Activated CD4-positive, alpha-beta T cell treated with anti-CD3 and anti-CD28 coated beads for 1 hour (primary cell): Measurements from ENCODE around the gene STRADB.
"Not testable (repeated sequence)": the region's sequence is repeated elsewhere in the genome, so short reads cannot be mapped to it uniquely, and the experiment has no call there.

Source experiments
- DNase-seq: peaks from one replicate; pipeline ENCODE4 v3.0.0-alpha.2; 2020

Gene STRADB

GRCh38 chr2:201470821-201471731, 19.5 kb downstream of the STRADB start:
- no peak for DNase-seq

GRCh38 chr2:201471732-201472393, 20.3 kb downstream of the STRADB start:
- DNase-seq = no peak

GRCh38 chr2:201472411-201472810, 20.9 kb downstream of the STRADB start:
- no peak for DNase-seq

- DNase-seq = no peak
Observed at GRCh38 chr2:201482543-201482942, 31.0 kb downstream of the STRADB start.

DNA sequence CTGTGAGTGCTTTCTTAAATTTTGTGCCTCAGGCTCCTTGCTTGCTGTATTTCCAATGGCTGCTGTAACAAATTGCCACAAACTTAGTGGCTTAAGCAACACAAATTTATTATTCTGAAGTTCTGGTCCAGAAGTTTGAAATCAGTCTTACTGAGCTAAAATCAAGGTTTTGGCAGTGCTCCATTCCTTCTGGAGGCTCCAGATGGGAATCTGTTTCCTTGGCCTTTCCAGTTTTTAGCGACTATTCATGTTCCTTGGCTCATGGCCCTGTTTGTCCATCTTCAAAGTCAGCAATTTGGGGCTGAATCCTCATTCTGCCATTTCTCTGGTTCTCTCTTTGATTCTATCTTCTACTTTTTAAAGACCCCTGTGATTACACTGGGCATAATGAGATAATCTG, 31.8 kb downstream of the STRADB start:
- no peak for DNase-seq

DNA sequence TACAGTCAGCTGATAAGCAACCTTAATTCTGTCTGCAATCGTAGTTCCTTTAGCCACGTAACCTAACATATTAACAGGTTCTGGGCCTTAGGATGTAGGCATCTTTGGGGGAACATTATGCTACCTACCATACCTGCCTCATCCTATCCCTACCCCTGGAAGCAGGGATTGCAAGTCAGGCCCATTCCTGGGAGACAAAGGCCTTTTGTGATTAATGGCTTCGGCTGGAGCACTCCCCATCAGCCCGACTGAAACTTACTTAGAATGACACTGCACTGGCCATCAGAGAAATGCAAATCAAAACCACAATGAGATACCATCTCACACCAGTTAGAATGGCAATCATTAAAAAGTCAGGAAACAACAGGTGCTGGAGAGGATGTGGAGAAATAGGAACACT, 32.2 kb downstream of the STRADB start:
- not testable (repeated sequence) for DNase-seq

GRCh38 chr2:201484805-201485204, 33.3 kb downstream of the STRADB start:
- DNase-seq = no peak

GRCh38 chr2:201490291-201490690, 38.8 kb downstream of the STRADB start:
- no peak for DNase-seq

- DNase-seq = no peak
Observed at GRCh38 chr2:201496785-201497184, 45.2 kb downstream of the STRADB start.

DNA sequence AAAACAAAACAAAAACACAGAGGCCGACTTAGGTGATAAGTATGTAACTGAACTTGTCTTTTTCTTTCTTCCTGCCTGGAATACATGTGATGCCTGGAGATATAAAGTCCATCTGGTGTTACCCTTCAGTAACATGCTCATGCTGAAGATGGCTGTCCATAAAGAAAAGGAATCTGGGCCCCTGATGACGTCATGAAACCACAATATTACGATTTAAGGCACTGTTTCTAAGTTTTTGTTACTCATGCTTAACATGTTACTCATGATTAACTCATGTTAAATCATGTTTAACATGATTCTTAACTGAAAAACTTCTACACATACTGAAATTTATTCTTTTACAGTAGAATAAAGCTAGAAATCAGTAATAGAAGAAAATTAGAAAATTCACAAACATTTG, 49.0 kb downstream of the STRADB start:
- no peak for DNase-seq

DNA sequence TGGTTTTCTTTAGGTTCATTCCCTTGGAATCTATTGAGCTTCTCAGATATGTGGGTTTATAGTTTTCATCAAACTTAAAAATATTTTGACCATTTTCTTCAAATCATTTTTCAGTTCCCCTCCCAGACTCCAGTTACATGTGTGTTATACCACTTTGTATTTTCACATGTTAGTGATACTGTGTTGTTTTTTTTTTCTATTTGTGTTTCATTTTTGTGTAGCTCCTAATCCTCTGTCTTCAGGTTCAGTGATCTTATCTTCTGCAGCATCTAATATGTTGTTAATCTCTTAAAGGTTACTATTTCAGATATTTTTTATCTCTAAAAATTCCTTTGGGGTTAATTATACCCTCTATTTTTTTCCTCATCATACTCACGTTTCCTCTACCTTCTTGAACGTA, 51.2 kb downstream of the STRADB start:
- DNase-seq = no peak

- DNase-seq = no peak
Observed at GRCh38 chr2:201507725-201508124, 56.2 kb downstream of the STRADB start.

DNA sequence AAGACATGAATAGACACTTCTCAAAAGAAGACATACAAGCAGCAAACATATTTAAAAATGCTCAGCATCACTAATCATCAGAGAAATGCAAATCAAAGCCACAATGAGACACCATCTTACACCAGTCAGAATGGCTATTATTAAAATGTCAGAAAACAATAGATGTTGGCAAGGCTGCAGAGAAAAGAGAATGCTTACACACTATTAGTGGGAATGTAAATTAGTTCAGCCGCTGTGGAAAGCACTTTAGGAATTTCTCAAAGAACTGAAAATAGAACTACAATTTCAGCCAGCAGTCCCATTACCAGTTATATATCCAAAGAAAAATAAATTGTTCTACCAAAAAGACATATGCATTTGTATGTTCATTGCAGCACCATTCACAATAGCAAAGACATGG, 61.7 kb downstream of the STRADB start:
- no peak for DNase-seq

GRCh38 chr2:201515573-201516246, 64.2 kb downstream of the STRADB start:
- no peak for DNase-seq

- no peak for DNase-seq
Observed at GRCh38 chr2:201517094-201517493, 65.6 kb downstream of the STRADB start.

DNA sequence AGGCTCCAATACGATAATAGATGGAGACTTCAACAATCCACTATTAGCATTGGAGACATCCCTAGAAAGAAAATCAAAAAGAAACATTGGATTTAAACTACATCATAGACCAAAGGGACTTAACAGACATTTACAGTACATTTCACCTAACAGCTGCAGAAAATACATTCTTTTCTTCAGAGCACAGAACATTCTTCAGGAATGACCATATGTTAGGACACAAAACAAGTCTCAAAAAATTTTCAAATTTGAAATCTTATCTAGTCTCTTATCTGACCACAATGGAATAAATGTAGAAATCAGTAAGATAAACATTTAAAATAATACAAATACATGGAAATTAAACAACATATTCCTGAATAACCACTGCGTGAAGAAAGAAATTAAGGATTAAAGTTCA, 68.7 kb downstream of the STRADB start:
- no peak for DNase-seq

GRCh38 chr2:201522965-201523364, 71.4 kb downstream of the STRADB start:
- DNase-seq = no peak

GRCh38 chr2:201523506-201523905, 72.0 kb downstream of the STRADB start:
- DNase-seq = no peak
